Thyroid gland (tissue), 4 donors: ENCODE data around the gene ROS1. TPM values are rescaled to one million over a fixed set of nuclear protein-coding genes. Genes with fewer than 3 reads are reported as not detected.
"Not testable (repeated sequence)": the region's sequence is repeated elsewhere in the genome, so short reads cannot be mapped to it uniquely, and the experiment has no call there.

Source experiments
- DNase-seq, 2 donors: peaks; one replicate each; pipeline ENCODE4 v3.0.0-alpha.2; 2019
- H3K27ac ChIP-seq, 3 donors: fragments of 200-600 bp; sonication (generic); 1 replicate in 2 of 3; 2 replicates in 1 of 3; pipeline ENCODE4 v1.5.1; 2016 to 2019; ENCODE audit warnings: mild to moderate bottlenecking in 1 of 3, moderate library complexity in 1 of 3
- H3K27me3 ChIP-seq: fragments of 200-600 bp; sonication (generic); one replicate; pipeline ENCODE4 v1.5.1; 2019
- H3K36me3 ChIP-seq, 2 donors: fragments of 200-600 bp; sonication (generic); one replicate each; pipeline ENCODE4 v1.5.1; 2016 to 2019
- H3K4me1 ChIP-seq, 2 donors: fragments of 200-600 bp; sonication (generic); one replicate each; pipeline ENCODE4 v1.5.1; 2017 to 2019
- H3K4me3 ChIP-seq, 3 donors: fragments of 200-600 bp; sonication (generic); replicated peaks in 1 of 3; 1 replicate in 2 of 3; 2 replicates in 1 of 3; pipeline ENCODE4 v1.5.1; 2016; ENCODE audit warnings: mild to moderate bottlenecking in 1 of 3
- H3K9me3 ChIP-seq: fragments of 200-600 bp; sonication (generic); one replicate; pipeline ENCODE4 v1.5.1; 2017
- CTCF ChIP-seq, 6 experiments: fragments of 200-600 bp in 3 of 6; fragments of 450-650 bp in 3 of 6; sonication (generic) in 3 of 6; IDR thresholded peaks; one replicate each; pipeline ENCODE4 v1.5.1; 2016 to 2019; ENCODE audit warnings: antibody characterized with exemption in 6 of 6, mild to moderate bottlenecking in 2 of 6, inconsistent platforms in 1 of 6, moderate library complexity in 1 of 6
- POLR2A ChIP-seq, 2 donors: fragments of 450-650 bp; IDR thresholded peaks; one replicate each; pipeline ENCODE4 v1.6.1; 2017; ENCODE audit warnings: antibody characterized with exemption in 2 of 2, mild to moderate bottlenecking in 2 of 2, moderate library complexity in 1 of 2
- WGBS, 2 donors: methylation state at CpG; one replicate each; pipeline ENCODE4 v1.1.5; 2017; 5-methylcytosine and 5-hydroxymethylcytosine counted together
- intact Hi-C: fragments of 100-400 bp; cut with DNase I; formaldehyde crosslinking; loops from one replicate; pipeline ENCODE4 v1.15.1; 2023
- total RNA-seq, 4 donors: library from RNA; depleted of rRNA; stranded (reverse); fragments of >200 nt; gene quantifications; one replicate each; pipeline ENCODE4 v1.2.3, GENCODE V29; 2016

Gene ROS1
- total RNA-seq, 4 donors from 2014 or later, result not detected

DNA sequence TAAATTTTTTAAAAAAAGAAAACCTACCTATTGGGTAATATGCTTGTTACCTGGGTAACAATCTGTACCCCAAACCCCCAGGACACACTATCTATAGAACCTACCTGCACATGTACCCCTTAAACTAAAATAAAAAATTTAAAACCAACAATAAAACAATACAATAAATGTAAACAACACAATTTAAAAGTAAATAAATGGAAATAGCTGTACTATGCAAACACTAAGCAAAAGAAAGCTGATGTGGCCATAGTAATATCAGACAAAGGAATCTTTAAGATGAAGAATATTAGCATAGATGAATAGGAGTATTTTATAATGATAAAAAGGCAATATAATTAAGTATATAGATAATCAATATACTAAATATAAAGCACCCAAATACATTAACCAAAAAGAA is 50.3 kb downstream of the ROS1 start:
- Histone ChIP-seq H3K27me3 (no peaks in the 10 kb centered on the region), H3K36me3 (no peaks in the 10 kb centered on the region), H3K4me1 (no peaks in the 10 kb centered on the region), H3K9me3 (no peaks in the 10 kb centered on the region), H3K27ac (no peak overlapping the region), H3K4me3 (no peak overlapping the region)
- TF ChIP-seq CTCF (IDR thresholded peaks at IDR 0.05) (no peak), POLR2A (IDR thresholded peaks at IDR 0.05) (no peak)
- DNase-seq, result no peak
- intact Hi-C loops, result no loop called here

- Histone ChIP-seq H3K36me3 (no peaks in the 10 kb centered on the region), H3K27ac (no peak overlapping the region), H3K27me3 (no peaks in the 10 kb centered on the region), H3K9me3 (no peaks in the 10 kb centered on the region), H3K4me3 (no peak overlapping the region), H3K4me1 (no peaks in the 10 kb centered on the region)
- 93 to 97% methylated on average over 17 to 18 of the region's 33 CpGs for WGBS, 2 donors
- intact Hi-C loops, result no loop called here
- DNase-seq, result no peak
- TF ChIP-seq POLR2A (IDR thresholded peaks at IDR 0.05) (no peak), CTCF (IDR thresholded peaks at IDR 0.05) (no peak)
Measured at GRCh38 chr6:117373211-117373813, 52.4 kb downstream of the ROS1 start.

GRCh38 chr6:117372289-117372688 is 53.5 kb downstream of the ROS1 start:
- DNase-seq, intact Hi-C loops, H3K27me3 ChIP-seq, H3K9me3 ChIP-seq, H3K27ac ChIP-seq, H3K36me3 ChIP-seq, H3K4me1 ChIP-seq, H3K4me3 ChIP-seq: not testable (repeated sequence)
- 87 to 92% methylated on average over 8 of the region's 8 CpGs for WGBS, 2 donors

GRCh38 chr6:117371492-117371891 is 54.2 kb downstream of the ROS1 start:
- no peaks in the 10 kb centered on the region for H3K4me1 ChIP-seq
- DNase-seq, result no peak
- H3K27ac ChIP-seq, result no peak overlapping the region
- H3K36me3 ChIP-seq, result no peaks in the 10 kb centered on the region
- 90 to 94% methylated on average over 4 of the region's 4 CpGs for WGBS, 2 donors
- H3K4me3 ChIP-seq, result no peak overlapping the region
- TF ChIP-seq CTCF (IDR thresholded peaks at IDR 0.05), result no peak
- TF ChIP-seq POLR2A (IDR thresholded peaks at IDR 0.05), result no peak
- intact Hi-C loops, result no loop called here
- no peaks in the 10 kb centered on the region for H3K9me3 ChIP-seq
- H3K27me3 ChIP-seq, result no peaks in the 10 kb centered on the region

GRCh38 chr6:117359581-117359980 is 66.2 kb downstream of the ROS1 start:
- WGBS, 2 donors, result 76 to 84% methylated on average over 5 of the region's 5 CpGs
- DNase-seq, result no peak
- H3K27me3 ChIP-seq, result no peaks in the 10 kb centered on the region
- TF ChIP-seq CTCF (IDR thresholded peaks at IDR 0.05), result no peak
- no peak for TF ChIP-seq POLR2A (IDR thresholded peaks at IDR 0.05)
- no peaks in the 10 kb centered on the region for H3K36me3 ChIP-seq
- intact Hi-C loops, result no loop called here
- H3K9me3 ChIP-seq, result no peaks in the 10 kb centered on the region
- H3K4me1 ChIP-seq, result no peaks in the 10 kb centered on the region
- H3K27ac ChIP-seq, result no peak overlapping the region
- H3K4me3 ChIP-seq, result no peak overlapping the region

- intact Hi-C loops, result no loop called here
- Histone ChIP-seq H3K4me1 (no peaks in the 10 kb centered on the region), H3K27ac (no peak overlapping the region), H3K27me3 (no peaks in the 10 kb centered on the region), H3K9me3 (no peaks in the 10 kb centered on the region), H3K36me3 (no peaks in the 10 kb centered on the region), H3K4me3 (no peak overlapping the region)
- TF ChIP-seq POLR2A (IDR thresholded peaks at IDR 0.05) (no peak), CTCF (IDR thresholded peaks at IDR 0.05) (no peak)
- WGBS, 2 donors, result 88 to 95% methylated on average over 1 of the region's 1 CpG
- no peak for DNase-seq
Measured at GRCh38 chr6:117354671-117355070, 71.1 kb downstream of the ROS1 start.
